Measurements from ENCODE around the gene TM4SF5.

GRCh38 chr17:4772235-4772613 is 538 bp downstream of the TM4SF5 start:
- TF ChIP-seq TEAD4 (IDR thresholded peaks at IDR 0.05; ENCODE audit: borderline replicate concordance, insufficient read depth) (no peak), ELF1 (IDR thresholded peaks at IDR 0.05) (no peak), REST (IDR thresholded peaks at IDR 0.05; ENCODE audit: low read depth, low read length) (no peak), CTCF (IDR thresholded peaks at IDR 0.05) (no peak), POLR2AphosphoS5 (IDR thresholded peaks at IDR 0.05; ENCODE audit: low read depth, low read length) (no peak)

Measured in SK-N-SH (cell line).